Globus pallidus (tissue), 1 donor: ENCODE measurements around the gene NFE2L3.
"Not testable (repeated sequence)": the region's sequence is repeated elsewhere in the genome, so short reads cannot be mapped to it uniquely, and the experiment has no call there.

Source experiments
- DNase-seq: peaks from one replicate; pipeline ENCODE4 v3.0.0-alpha.2; 2015; ENCODE audit warnings: low spot score

NFE2L3 gene

GRCh38 chr7:26168458-26169023, 16.5 kb downstream of the NFE2L3 start:
- DNase-seq = no peak

GRCh38 chr7:26169271-26169670, 17.3 kb downstream of the NFE2L3 start:
- no peak for DNase-seq

- DNase-seq = no peak
These were observed 18.7 kb downstream of the NFE2L3 start for GRCh38 chr7:26170663-26171062.

- DNase-seq = no peak
These were observed 19.6 kb downstream of the NFE2L3 start for GRCh38 chr7:26171601-26172000.

GRCh38 chr7:26172048-26172447, 20.1 kb downstream of the NFE2L3 start:
- no peak for DNase-seq

- not testable (repeated sequence) for DNase-seq
These were observed 23.9 kb downstream of the NFE2L3 start for GRCh38 chr7:26175903-26176302.

GRCh38 chr7:26176696-26177095, 24.7 kb downstream of the NFE2L3 start:
- DNase-seq = not testable (repeated sequence)

GRCh38 chr7:26177269-26177668, 25.3 kb downstream of the NFE2L3 start:
- not testable (repeated sequence) for DNase-seq

- no peak for DNase-seq
These were observed 26.4 kb downstream of the NFE2L3 start for GRCh38 chr7:26178272-26178960.

GRCh38 chr7:26179422-26179821, 27.4 kb downstream of the NFE2L3 start:
- DNase-seq = no peak

- DNase-seq = no peak
These were observed 28.0 kb downstream of the NFE2L3 start for GRCh38 chr7:26179826-26180497.

GRCh38 chr7:26180792-26181198, 28.8 kb downstream of the NFE2L3 start:
- no peak for DNase-seq

- DNase-seq = no peak
These were observed 29.7 kb downstream of the NFE2L3 start for GRCh38 chr7:26181474-26182227.

- no peak for DNase-seq
These were observed 30.3 kb downstream of the NFE2L3 start for GRCh38 chr7:26182283-26182682.

- no peak for DNase-seq
These were observed 30.7 kb downstream of the NFE2L3 start for GRCh38 chr7:26182706-26183105.

GRCh38 chr7:26183545-26184280, 31.7 kb downstream of the NFE2L3 start:
- no peak for DNase-seq

GRCh38 chr7:26184281-26185101, 32.5 kb downstream of the NFE2L3 start:
- not testable (repeated sequence) for DNase-seq

- DNase-seq = no peak
These were observed 33.3 kb downstream of the NFE2L3 start for GRCh38 chr7:26185131-26185843.

- no peak for DNase-seq
These were observed 33.8 kb downstream of the NFE2L3 start for GRCh38 chr7:26185844-26186180.
